OCI-LY3 (cell line): Measurements from ENCODE around the gene HDGFL2.

Experiments used
- H2AFZ ChIP-seq: fragments of 200-600, 300-600 bp; shearing (Covaris generic); 2 replicates; pipeline ENCODE4 v1.6.0; 2014; ENCODE audit warnings: antibody characterized with exemption, low read depth, low read length
- H3K27ac ChIP-seq: fragments of 200-600, 300-600 bp; sonication (generic); 2 replicates; pipeline ENCODE4 v1.5.1; 2014; ENCODE audit warnings: mild to moderate bottlenecking, low read length, moderate library complexity, mixed read lengths
- H3K27me3 ChIP-seq: fragments of 200-600, 300-600 bp; sonication (generic); 2 replicates; pipeline ENCODE4 v1.6.1; 2014; ENCODE audit warnings: low read depth, low read length, mixed read lengths
- H3K36me3 ChIP-seq: fragments of 200-600, 300-600 bp; sonication (generic); replicated peaks from 2 replicates; pipeline ENCODE3; 2014; ENCODE audit warnings: low read depth, low read length, mixed read lengths
- H3K4me1 ChIP-seq: fragments of 300-600, 200-600 bp; sonication (generic); 2 replicates; pipeline ENCODE4 v1.6.1; 2014; ENCODE audit warnings: low read length, mixed read lengths
- H3K4me2 ChIP-seq: fragments of 200-600, 300-600 bp; sonication (generic); 2 replicates; pipeline ENCODE4 v1.6.1; 2014; ENCODE audit warnings: low read length, mixed read lengths
- H3K4me3 ChIP-seq: fragments of 300-600, 200-600 bp; sonication (generic); 2 replicates; pipeline ENCODE4 v1.5.1; 2014; ENCODE audit warnings: antibody characterized with exemption, mild to moderate bottlenecking, low read length, moderate library complexity
- H3K79me2 ChIP-seq: fragments of 300-600, 200-600 bp; shearing (Covaris generic); 2 replicates; pipeline ENCODE4 v1.6.1; 2014; ENCODE audit warnings: mild to moderate bottlenecking, low read length, mixed read lengths
- H3K9ac ChIP-seq: fragments of 300-600, 200-600 bp; shearing (Covaris generic); 2 replicates; pipeline ENCODE4 v1.6.0; 2014; ENCODE audit warnings: mild to moderate bottlenecking, low read length, moderate library complexity
- H3K9me3 ChIP-seq: fragments of 200-600, 300-600 bp; shearing (Covaris generic); 2 replicates; pipeline ENCODE4 v1.6.1; 2014; ENCODE audit warnings: low read length, mixed read lengths; ENCODE audit not compliant: insufficient read depth
- H4K20me1 ChIP-seq: fragments of 200-600, 300-600 bp; sonication (generic); 2 replicates; pipeline ENCODE4 v1.6.1; 2016; ENCODE audit warnings: low read length, mixed read lengths; ENCODE audit not compliant: insufficient read depth
- EZH2phosphoT487 ChIP-seq: fragments of 200-600 bp; shearing (Covaris generic); IDR thresholded peaks from 2 replicates; pipeline ENCODE4 v1.6.1; 2018; ENCODE audit warnings: antibody characterized with exemption, mixed run types, low read depth
- TF ChIP-seq, protein P1 (sequence below): fragments of 200-600, 300-600 bp; sonication (generic); IDR thresholded peaks from 2 replicates; pipeline ENCODE4 v1.5.1; 2014; ENCODE audit warnings: antibody characterized with exemption, low read length, low read depth

Gene HDGFL2

DNA sequence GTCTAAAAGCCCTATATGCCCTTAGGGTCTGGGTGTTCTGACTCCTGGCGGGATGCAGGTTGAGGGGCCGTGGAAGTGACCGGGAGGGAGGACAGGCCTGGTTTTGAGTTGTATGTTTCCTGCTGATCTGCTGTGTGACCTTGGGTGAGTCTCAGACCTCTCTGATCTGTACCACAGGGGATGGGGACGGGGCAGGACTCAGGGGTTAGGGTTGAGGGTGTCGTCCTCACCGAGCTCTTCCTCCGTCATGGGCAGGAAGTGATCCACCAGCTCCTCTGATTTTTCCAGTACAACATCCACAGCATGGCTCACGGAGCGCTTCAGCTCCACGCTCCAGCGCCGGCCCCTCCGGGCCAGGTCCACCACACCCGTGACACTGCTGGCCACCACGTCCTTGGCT is 56.7 kb downstream of the HDGFL2 start:
- Histone ChIP-seq H3K4me3 (no peak overlapping the region), H3K9me3 (no peaks in the 10 kb centered on the region), H3K79me2 (no peaks in the 10 kb centered on the region), H2AFZ (no peak overlapping the region), H3K9ac (no peak overlapping the region), H4K20me1 (no peaks in the 10 kb centered on the region), H3K4me1 (no peaks in the 10 kb centered on the region), H3K27me3 (no peaks in the 10 kb centered on the region), H3K27ac (no peak overlapping the region), H3K4me2 (no peak overlapping the region), H3K36me3 (no peaks in the 10 kb centered on the region)
- TF ChIP-seq, protein P1, sequence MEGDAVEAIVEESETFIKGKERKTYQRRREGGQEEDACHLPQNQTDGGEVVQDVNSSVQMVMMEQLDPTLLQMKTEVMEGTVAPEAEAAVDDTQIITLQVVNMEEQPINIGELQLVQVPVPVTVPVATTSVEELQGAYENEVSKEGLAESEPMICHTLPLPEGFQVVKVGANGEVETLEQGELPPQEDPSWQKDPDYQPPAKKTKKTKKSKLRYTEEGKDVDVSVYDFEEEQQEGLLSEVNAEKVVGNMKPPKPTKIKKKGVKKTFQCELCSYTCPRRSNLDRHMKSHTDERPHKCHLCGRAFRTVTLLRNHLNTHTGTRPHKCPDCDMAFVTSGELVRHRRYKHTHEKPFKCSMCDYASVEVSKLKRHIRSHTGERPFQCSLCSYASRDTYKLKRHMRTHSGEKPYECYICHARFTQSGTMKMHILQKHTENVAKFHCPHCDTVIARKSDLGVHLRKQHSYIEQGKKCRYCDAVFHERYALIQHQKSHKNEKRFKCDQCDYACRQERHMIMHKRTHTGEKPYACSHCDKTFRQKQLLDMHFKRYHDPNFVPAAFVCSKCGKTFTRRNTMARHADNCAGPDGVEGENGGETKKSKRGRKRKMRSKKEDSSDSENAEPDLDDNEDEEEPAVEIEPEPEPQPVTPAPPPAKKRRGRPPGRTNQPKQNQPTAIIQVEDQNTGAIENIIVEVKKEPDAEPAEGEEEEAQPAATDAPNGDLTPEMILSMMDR, result no peak
- no peak for TF ChIP-seq EZH2phosphoT487

DNA sequence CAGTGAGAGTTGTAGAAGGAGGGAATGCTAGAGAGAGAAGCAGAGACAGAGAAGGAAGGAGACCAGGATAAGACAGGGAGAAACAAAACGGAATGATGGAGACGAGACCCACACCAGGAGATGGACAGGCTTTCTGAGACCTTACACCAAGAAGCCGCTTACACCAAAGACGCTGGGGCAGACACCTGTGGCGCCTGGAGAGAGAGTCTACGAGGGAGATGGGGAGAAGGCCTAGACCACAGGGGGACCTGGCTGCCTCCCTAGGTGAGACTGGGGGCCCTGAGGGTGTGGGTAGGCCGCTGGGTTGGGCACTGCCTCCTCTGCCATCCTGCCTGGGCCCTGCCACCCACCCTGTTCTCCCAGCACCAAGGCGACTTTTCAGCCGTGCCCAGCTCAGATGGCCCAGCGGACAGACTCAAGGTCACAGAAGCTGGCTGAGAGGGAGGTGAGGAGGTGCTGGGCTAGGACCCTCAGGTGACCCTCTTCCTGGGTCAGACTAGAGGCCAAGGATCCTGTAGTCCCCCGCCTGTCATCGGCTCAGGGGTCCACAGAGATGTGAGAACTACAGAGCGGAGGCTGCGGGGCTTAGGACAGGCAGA is 57.9 kb downstream of the HDGFL2 start:
- TF ChIP-seq EZH2phosphoT487, result no peak
- TF ChIP-seq, protein P1, result no peak
- Histone ChIP-seq H2AFZ (no peak overlapping the region), H3K27me3 (no peaks in the 10 kb centered on the region), H3K79me2 (no peaks in the 10 kb centered on the region), H3K9ac (no peak overlapping the region), H3K4me1 (no peaks in the 10 kb centered on the region), H3K36me3 (no peaks in the 10 kb centered on the region), H4K20me1 (no peaks in the 10 kb centered on the region), H3K9me3 (no peaks in the 10 kb centered on the region), H3K4me3 (no peak overlapping the region), H3K4me2 (no peak overlapping the region), H3K27ac (no peak overlapping the region)

DNA sequence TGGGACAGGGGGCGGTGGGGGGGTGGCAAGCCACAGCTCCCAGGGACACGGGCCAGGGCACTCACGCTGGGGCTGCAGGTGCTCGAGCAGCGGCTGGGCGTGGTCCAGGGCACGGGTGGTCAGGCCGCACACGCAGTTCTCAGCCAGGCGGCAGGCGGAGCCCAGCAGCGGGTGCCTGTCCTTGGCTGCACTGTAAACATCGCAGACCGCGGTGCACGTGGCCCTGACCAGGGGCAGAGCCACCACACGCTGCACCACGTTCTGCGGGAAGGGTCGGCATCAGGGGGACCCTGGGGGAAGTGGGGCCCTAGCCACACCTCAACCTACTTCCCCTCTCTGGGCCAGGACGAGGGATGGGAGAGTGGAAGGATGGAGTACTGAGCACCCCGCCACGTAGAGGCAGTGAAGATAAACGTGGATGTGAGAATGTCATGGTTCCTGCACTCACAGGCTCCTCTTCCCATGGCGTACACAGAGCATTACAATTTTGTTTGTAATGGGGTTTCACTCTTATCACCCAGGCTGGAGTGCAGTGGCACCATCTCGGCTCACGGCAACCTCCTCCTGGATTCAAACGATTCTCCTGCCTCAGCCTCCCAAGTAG is 59.6 kb downstream of the HDGFL2 start:
- TF ChIP-seq, protein P1, result no peak
- no peak for TF ChIP-seq EZH2phosphoT487
- Histone ChIP-seq H3K9me3 (no peaks in the 10 kb centered on the region), H3K27me3 (no peaks in the 10 kb centered on the region), H2AFZ (no peak overlapping the region), H4K20me1 (no peaks in the 10 kb centered on the region), H3K4me1 (no peaks in the 10 kb centered on the region), H3K4me3 (no peak overlapping the region), H3K9ac (no peak overlapping the region), H3K79me2 (no peaks in the 10 kb centered on the region), H3K36me3 (no peaks in the 10 kb centered on the region), H3K4me2 (no peak overlapping the region), H3K27ac (no peak overlapping the region)

DNA sequence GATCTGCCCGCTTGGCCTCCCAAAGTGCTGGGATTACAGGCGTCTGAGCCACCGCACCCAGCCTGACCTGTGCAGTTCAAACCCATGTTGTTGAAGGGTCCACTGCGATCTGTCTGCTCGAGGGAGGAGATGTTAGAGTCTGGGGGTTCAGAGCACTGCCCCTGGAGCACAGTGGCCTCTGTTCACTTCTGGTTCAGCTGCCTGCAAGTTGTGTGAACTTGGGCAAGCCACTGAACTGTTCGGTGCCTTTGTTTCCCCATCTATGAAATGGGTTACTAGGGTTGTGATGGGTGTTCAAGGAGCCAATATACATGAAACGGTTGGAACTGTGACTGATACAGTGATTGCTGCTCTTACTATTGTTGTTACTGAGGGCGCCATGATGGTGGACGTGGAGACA is 61.2 kb downstream of the HDGFL2 start:
- no peaks in the 10 kb centered on the region for H3K9me3 ChIP-seq

More for the DNA sequence above, 61.2 kb downstream of the HDGFL2 start:
- Histone ChIP-seq H3K9ac (no peak overlapping the region), H3K27me3 (no peaks in the 10 kb centered on the region), H3K4me3 (no peak overlapping the region), H2AFZ (no peak overlapping the region), H3K36me3 (no peaks in the 10 kb centered on the region), H3K4me1 (no peaks in the 10 kb centered on the region), H3K4me2 (no peak overlapping the region), H3K79me2 (no peaks in the 10 kb centered on the region), H4K20me1 (no peaks in the 10 kb centered on the region), H3K27ac (no peak overlapping the region)
- TF ChIP-seq, protein P1, result no peak
- no peak for TF ChIP-seq EZH2phosphoT487
